ENCODE measurements around the gene TSHZ3. TPM values are rescaled to one million over a fixed set of nuclear protein-coding genes. Genes with fewer than 3 reads are reported as not detected.

TSHZ3 gene
- total RNA-seq, 1 experiment from 2014 or later, result 0.05 TPM

DNA sequence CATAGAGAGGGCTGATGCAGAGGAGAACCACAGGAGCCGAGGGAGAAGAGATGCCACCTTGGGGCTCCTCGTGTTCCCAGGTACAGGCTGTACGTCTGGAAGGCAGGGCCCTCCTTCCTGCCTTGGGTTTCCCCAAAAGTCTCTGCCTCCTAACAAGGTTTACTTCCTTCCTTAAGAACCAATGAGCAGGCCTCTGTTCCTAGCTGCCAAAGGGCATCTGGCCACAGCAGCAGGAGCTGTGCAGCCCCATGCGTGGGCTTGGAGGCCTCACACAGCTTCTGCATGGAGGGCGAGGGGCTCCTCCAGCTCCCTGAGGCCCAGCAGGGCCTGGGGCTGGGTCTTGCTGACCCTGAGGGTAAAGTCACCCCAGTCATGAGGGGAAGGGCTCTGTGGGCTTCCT lies 40.6 kb upstream of the TSHZ3 start:
- DNase-seq (ENCODE audit: low read depth, low spot score), result no peak
- no peak overlapping the region for H3K27ac ChIP-seq (ENCODE audit: low read depth, low read length)
- POLR2A ChIA-PET, result no interaction called here
- TF ChIP-seq JUND (IDR thresholded peaks at IDR 0.05), result no peak
- TF ChIP-seq, protein P1, sequence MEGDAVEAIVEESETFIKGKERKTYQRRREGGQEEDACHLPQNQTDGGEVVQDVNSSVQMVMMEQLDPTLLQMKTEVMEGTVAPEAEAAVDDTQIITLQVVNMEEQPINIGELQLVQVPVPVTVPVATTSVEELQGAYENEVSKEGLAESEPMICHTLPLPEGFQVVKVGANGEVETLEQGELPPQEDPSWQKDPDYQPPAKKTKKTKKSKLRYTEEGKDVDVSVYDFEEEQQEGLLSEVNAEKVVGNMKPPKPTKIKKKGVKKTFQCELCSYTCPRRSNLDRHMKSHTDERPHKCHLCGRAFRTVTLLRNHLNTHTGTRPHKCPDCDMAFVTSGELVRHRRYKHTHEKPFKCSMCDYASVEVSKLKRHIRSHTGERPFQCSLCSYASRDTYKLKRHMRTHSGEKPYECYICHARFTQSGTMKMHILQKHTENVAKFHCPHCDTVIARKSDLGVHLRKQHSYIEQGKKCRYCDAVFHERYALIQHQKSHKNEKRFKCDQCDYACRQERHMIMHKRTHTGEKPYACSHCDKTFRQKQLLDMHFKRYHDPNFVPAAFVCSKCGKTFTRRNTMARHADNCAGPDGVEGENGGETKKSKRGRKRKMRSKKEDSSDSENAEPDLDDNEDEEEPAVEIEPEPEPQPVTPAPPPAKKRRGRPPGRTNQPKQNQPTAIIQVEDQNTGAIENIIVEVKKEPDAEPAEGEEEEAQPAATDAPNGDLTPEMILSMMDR (IDR thresholded peaks at IDR 0.05 in 2 of 3, conservative IDR thresholded peaks at IDR 0.05 in 1 of 3; ENCODE audit: borderline replicate concordance in 1 of 3, insufficient read depth in 1 of 3, low read depth in 2 of 3, low read length in 2 of 3), result no peak
- TF ChIP-seq POLR2AphosphoS5 (IDR thresholded peaks at IDR 0.05; ENCODE audit: low read depth, low read length), result no peak
- TF ChIP-seq RAD21 (IDR thresholded peaks at IDR 0.05; ENCODE audit: low read depth), result no peak
- no peak for TF ChIP-seq ZNF274 (IDR thresholded peaks at IDR 0.05; ENCODE audit: low read depth, low read length)
- no peak for TF ChIP-seq ZFX (IDR thresholded peaks at IDR 0.05)
- TF ChIP-seq, protein P2, sequence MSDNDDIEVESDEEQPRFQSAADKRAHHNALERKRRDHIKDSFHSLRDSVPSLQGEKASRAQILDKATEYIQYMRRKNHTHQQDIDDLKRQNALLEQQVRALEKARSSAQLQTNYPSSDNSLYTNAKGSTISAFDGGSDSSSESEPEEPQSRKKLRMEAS (IDR thresholded peaks at IDR 0.05), result no peak
- TF ChIP-seq ELF1 (IDR thresholded peaks at IDR 0.05; ENCODE audit: borderline replicate concordance, low read depth), result no peak
- TF ChIP-seq, protein P3, sequence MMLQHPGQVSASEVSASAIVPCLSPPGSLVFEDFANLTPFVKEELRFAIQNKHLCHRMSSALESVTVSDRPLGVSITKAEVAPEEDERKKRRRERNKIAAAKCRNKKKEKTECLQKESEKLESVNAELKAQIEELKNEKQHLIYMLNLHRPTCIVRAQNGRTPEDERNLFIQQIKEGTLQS (IDR thresholded peaks at IDR 0.05), result no peak
- TF ChIP-seq, protein P4, sequence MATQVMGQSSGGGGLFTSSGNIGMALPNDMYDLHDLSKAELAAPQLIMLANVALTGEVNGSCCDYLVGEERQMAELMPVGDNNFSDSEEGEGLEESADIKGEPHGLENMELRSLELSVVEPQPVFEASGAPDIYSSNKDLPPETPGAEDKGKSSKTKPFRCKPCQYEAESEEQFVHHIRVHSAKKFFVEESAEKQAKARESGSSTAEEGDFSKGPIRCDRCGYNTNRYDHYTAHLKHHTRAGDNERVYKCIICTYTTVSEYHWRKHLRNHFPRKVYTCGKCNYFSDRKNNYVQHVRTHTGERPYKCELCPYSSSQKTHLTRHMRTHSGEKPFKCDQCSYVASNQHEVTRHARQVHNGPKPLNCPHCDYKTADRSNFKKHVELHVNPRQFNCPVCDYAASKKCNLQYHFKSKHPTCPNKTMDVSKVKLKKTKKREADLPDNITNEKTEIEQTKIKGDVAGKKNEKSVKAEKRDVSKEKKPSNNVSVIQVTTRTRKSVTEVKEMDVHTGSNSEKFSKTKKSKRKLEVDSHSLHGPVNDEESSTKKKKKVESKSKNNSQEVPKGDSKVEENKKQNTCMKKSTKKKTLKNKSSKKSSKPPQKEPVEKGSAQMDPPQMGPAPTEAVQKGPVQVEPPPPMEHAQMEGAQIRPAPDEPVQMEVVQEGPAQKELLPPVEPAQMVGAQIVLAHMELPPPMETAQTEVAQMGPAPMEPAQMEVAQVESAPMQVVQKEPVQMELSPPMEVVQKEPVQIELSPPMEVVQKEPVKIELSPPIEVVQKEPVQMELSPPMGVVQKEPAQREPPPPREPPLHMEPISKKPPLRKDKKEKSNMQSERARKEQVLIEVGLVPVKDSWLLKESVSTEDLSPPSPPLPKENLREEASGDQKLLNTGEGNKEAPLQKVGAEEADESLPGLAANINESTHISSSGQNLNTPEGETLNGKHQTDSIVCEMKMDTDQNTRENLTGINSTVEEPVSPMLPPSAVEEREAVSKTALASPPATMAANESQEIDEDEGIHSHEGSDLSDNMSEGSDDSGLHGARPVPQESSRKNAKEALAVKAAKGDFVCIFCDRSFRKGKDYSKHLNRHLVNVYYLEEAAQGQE (IDR thresholded peaks at IDR 0.05; ENCODE audit: low read depth), result no peak
- no TSS peak for BruUV-seq (replicated peaks)
- H3K4me1 ChIP-seq (ENCODE audit: control insufficient read depth in 1 of 2, insufficient read depth in 2 of 2, low read length in 2 of 2), result no peaks in the 10 kb centered on the region
- H3K9me3 ChIP-seq (ENCODE audit: control insufficient read depth in 1 of 2, insufficient read depth in 1 of 2, low read depth in 1 of 2, low read length in 2 of 2), result peaks cover 8 to 42% of the 10 kb centered on the region in 2 experiments; a peak in 2 of 4 replicates
- H3K4me3 ChIP-seq (replicated peaks in 1 of 2; ENCODE audit: low read depth in 1 of 2, low read length in 2 of 2), result no peak overlapping the region
- RAD21 ChIA-PET (ENCODE audit: low non-redundant PET in 1 of 2, low total read pairs in 2 of 2, uncharacterized antibody in 2 of 2, unreplicated experiment in 2 of 2), result no interaction called here
- H2AFZ ChIP-seq (ENCODE audit: low read depth, low read length, poor library complexity, severe bottlenecking), result no peak overlapping the region
- H3K9me2 ChIP-seq (ENCODE audit: insufficient read depth), result no peaks in the 10 kb centered on the region
- intact Hi-C loops (cut with micrococcal nuclease), result no loop called here
- H3K79me2 ChIP-seq (ENCODE audit: insufficient read depth, low read length), result no peaks in the 10 kb centered on the region
- H3K4me2 ChIP-seq (ENCODE audit: low read length), result no peak overlapping the region
- no peak overlapping the region for H3K9ac ChIP-seq (ENCODE audit: low read length)
- no peaks in the 10 kb centered on the region for H4K20me1 ChIP-seq (ENCODE audit: insufficient read depth)
- no peaks in the 10 kb centered on the region for H3K36me3 ChIP-seq (ENCODE audit: control insufficient read depth in 1 of 2, insufficient read depth in 2 of 2, low read length in 2 of 2)
- no peaks in the 10 kb centered on the region for H3K27me3 ChIP-seq (ENCODE audit: insufficient read depth, low read length)
- CTCF ChIA-PET, result no interaction called here
- ATAC-seq, result no peak

All from HCT116 (cell line).